RWPE1 (cell line): ENCODE data around the gene PRR16.
A peak's percentile ranks its signal among the peaks of the same experiment; 100 is the strongest.

Experiments used
- CTCF ChIA-PET: fragments of 350-600 bp; sonication (Branson Sonifier 250); formaldehyde crosslinking; extraction: SDS; loops from one replicate; lab custom pipeline; 2021; lab: Yijun Ruan, JAX
- POLR2A ChIA-PET: fragments of 400-600 bp; formaldehyde crosslinking; extraction: SDS; loops from one replicate; lab custom pipeline; 2020; ENCODE audit warnings: antibody characterized with exemption; ENCODE audit not compliant: low non-redundant PET; lab: Yijun Ruan, JAX
- DNase-seq: peaks from one replicate; pipeline ENCODE4 v3.0.0; 2012; ENCODE audit warnings: low spot score
- H3K27ac ChIP-seq: fragments of 450-650 bp; 2 replicates; pipeline ENCODE4 v1.5.1; 2017
- CTCF ChIP-seq: fragments of 450-650 bp; conservative IDR thresholded peaks from 2 replicates; pipeline ENCODE4 v1.5.1; 2017; ENCODE audit warnings: low read depth, mild to moderate bottlenecking

PRR16 gene

DNA sequence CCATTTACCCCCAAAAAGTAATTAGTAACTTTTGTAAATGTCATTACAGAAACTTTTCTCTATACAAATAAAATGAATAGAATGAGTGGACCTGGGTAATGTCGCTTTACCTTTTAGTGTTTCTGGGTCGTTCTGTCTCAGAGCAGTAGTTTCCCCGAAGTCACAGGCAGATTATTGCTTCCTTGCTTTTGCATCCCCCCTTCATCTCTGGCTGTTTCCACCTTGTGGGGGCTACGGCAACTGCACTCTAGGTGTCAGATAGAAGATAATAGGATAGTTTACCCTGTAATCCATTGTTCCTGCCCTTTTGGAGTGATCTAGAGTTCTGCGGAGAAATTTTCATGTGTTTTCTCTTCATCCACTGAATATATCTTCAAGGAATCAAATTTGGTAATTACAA, 68.7 kb downstream of the PRR16 start:
- DNase-seq: no peak
- ChIA-PET CTCF (interaction anchor here (0.5 to 0.7 kb wide), 2 partner anchors 105 to 1544 kb away, joined by 3 to 4 read pairs; no protein-coding TSS in a partner anchor), POLR2A (no interaction called here)
- TF ChIP-seq CTCF: no peak
- H3K27ac ChIP-seq: no peak overlapping the region

DNA sequence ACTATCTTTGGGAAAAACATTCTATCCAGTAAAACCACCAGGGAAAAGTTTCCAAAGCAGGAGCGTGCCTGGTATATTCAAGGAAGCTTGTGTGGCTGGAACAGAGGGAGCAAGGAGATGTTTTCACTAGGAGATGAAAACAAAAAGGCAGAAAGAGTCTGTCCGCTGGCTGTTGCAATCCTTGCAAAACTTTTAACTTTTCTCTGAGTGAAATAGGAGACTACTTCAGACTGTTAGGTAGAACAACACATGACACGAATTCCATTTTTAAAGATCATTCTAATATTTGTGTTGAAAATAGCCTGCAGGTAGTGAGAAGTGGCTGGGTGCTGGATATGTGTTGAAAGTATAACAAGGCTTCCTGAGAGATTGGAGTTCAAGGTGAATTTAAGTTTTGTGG, 69.5 kb downstream of the PRR16 start:
- no peak for DNase-seq
- TF ChIP-seq CTCF: no peak
- no peak overlapping the region for H3K27ac ChIP-seq
- ChIA-PET CTCF (interaction anchor here (0.7 kb wide), 2 partner anchors 8 to 104 kb away, joined by 3 read pairs; no protein-coding TSS in a partner anchor), POLR2A (no interaction called here)

DNA sequence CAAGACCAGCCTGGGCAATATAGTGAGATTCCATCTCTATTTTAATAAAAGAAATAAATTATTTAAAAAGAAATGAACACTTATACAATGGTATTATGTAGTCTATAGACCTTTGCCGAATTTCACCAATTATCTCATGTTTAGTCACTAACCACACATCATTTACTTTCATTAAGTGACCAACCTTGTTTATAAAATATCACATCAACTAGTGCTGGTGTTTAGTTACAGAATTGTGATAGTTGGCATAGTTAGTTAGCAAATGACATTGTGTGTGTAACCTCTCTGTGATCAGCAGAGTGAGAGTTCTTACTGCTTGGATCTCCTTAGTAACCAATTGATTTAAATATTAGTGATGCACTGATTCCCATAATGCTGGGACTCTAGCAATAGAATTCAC, 71.8 kb downstream of the PRR16 start:
- H3K27ac ChIP-seq: no peak overlapping the region
- CTCF ChIA-PET: interaction anchor here (0.7 kb wide), 1 partner anchor 722 kb away, joined by 3 read pairs; no protein-coding TSS in a partner anchor
- DNase-seq: no peak
- TF ChIP-seq CTCF: no peak
- POLR2A ChIA-PET: no interaction called here

DNA sequence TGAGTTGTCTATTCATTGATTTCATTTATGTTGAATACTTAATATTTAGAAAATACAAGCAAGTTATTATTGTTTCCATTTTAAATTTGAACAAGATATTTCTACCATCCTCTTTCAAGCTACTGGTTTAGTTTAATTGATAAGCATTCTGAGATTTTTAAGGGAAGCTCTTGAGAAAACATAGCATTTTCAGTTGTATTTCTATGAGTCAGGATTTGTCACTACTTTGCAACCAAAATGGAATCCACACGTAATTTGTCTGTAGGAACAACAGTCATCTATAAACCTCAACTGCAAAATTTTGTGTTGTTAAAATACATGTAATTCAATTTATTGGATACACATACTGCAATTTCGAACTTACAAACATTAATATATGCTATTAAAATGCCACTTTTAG, 74.0 kb downstream of the PRR16 start:
- POLR2A ChIA-PET: no interaction called here

GRCh38 chr5:120538644-120539043, 74.5 kb downstream of the PRR16 start:
- H3K27ac ChIP-seq: no peak overlapping the region
- no peak for DNase-seq
- POLR2A ChIA-PET: no interaction called here
- TF ChIP-seq CTCF: no peak
- CTCF ChIA-PET: no interaction called here

More for the DNA sequence above, 74.0 kb downstream of the PRR16 start:
- no peak for TF ChIP-seq CTCF
- CTCF ChIA-PET: no interaction called here
- DNase-seq: peak; percentile 25
- H3K27ac ChIP-seq: no peak overlapping the region

GRCh38 chr5:120539471-120539870, 75.4 kb downstream of the PRR16 start:
- TF ChIP-seq CTCF: no peak
- ChIA-PET POLR2A (no interaction called here), CTCF (no interaction called here)
- H3K27ac ChIP-seq: no peak overlapping the region
- DNase-seq: no peak

- CTCF ChIA-PET: no interaction called here
- H3K27ac ChIP-seq: no peak overlapping the region
These were observed 76.0 kb downstream of the PRR16 start for GRCh38 chr5:120540097-120540496.

More at GRCh38 chr5:120540097-120540496, 76.0 kb downstream of the PRR16 start:
- no peak for DNase-seq
- POLR2A ChIA-PET: no interaction called here
- TF ChIP-seq CTCF: no peak
